Measurements from ENCODE around the gene INAFM2.

INAFM2 gene

GRCh38 chr15:40349163-40349562 lies 25.7 kb downstream of the INAFM2 start:
- H3K4me3 Mint-ChIP-seq = no peak overlapping the region
- H3K36me3 Mint-ChIP-seq (ENCODE audit: low read depth) = no peaks in the 10 kb centered on the region
- no peak for TF ChIP-seq CTCF (IDR thresholded peaks at IDR 0.05)
- no peak overlapping the region for H3K27ac Mint-ChIP-seq
- peaks cover 8% of the 10 kb centered on the region for H3K27me3 Mint-ChIP-seq (ENCODE audit: low read depth, poor library complexity)
- H3K4me1 Mint-ChIP-seq = peaks cover 18% of the 10 kb centered on the region
- DNase-seq = no peak
- no peaks in the 10 kb centered on the region for H3K9me3 Mint-ChIP-seq

GRCh38 chr15:40352281-40352901 lies 28.9 kb downstream of the INAFM2 start:
- H3K27ac Mint-ChIP-seq = no peak overlapping the region

GRCh38 chr15:40353697-40354096 lies 30.2 kb downstream of the INAFM2 start:
- peaks cover 35% of the 10 kb centered on the region for H3K4me1 Mint-ChIP-seq
- H3K27me3 Mint-ChIP-seq (ENCODE audit: low read depth, poor library complexity) = peaks cover 14% of the 10 kb centered on the region
- H3K27ac Mint-ChIP-seq = no peak overlapping the region
- no peaks in the 10 kb centered on the region for H3K9me3 Mint-ChIP-seq
- DNase-seq = no peak
- H3K4me3 Mint-ChIP-seq = no peak overlapping the region
- no peak for TF ChIP-seq CTCF (IDR thresholded peaks at IDR 0.05)
- H3K36me3 Mint-ChIP-seq (ENCODE audit: low read depth) = no peaks in the 10 kb centered on the region

More at GRCh38 chr15:40352281-40352901, 28.9 kb downstream of the INAFM2 start:
- H3K4me1 Mint-ChIP-seq = peaks cover 33% of the 10 kb centered on the region
- no peaks in the 10 kb centered on the region for H3K9me3 Mint-ChIP-seq
- H3K4me3 Mint-ChIP-seq = no peak overlapping the region
- TF ChIP-seq CTCF (IDR thresholded peaks at IDR 0.05) = no peak
- peaks cover 8% of the 10 kb centered on the region for H3K27me3 Mint-ChIP-seq (ENCODE audit: low read depth, poor library complexity)
- no peak for DNase-seq
- H3K36me3 Mint-ChIP-seq (ENCODE audit: low read depth) = no peaks in the 10 kb centered on the region

GRCh38 chr15:40354408-40355171 lies 31.1 kb downstream of the INAFM2 start:
- H3K27me3 Mint-ChIP-seq (ENCODE audit: low read depth, poor library complexity) = peaks cover 23% of the 10 kb centered on the region
- DNase-seq = peak; percentile 59
- H3K27ac Mint-ChIP-seq = no peak overlapping the region
- peaks cover 41% of the 10 kb centered on the region for H3K4me1 Mint-ChIP-seq
- no peak overlapping the region for H3K4me3 Mint-ChIP-seq
- no peaks in the 10 kb centered on the region for H3K36me3 Mint-ChIP-seq (ENCODE audit: low read depth)
- H3K9me3 Mint-ChIP-seq = no peaks in the 10 kb centered on the region
- TF ChIP-seq CTCF (IDR thresholded peaks at IDR 0.05) = peak; percentile 37

- Mint-ChIP-seq H3K4me1 (peaks cover 41% of the 10 kb centered on the region), H3K27ac (no peak overlapping the region), H3K36me3 (ENCODE audit: low read depth) (no peaks in the 10 kb centered on the region), H3K27me3 (ENCODE audit: low read depth, poor library complexity) (peaks cover 36% of the 10 kb centered on the region), H3K4me3 (no peak overlapping the region), H3K9me3 (no peaks in the 10 kb centered on the region)
- DNase-seq = no peak
- no peak for TF ChIP-seq CTCF (IDR thresholded peaks at IDR 0.05)
Measured at GRCh38 chr15:40355976-40356585, 32.6 kb downstream of the INAFM2 start.
